Large intestine (tissue), 3 donors: ENCODE data around the gene FAM53A. TPM values are rescaled to one million over a fixed set of nuclear protein-coding genes. Genes with fewer than 3 reads are reported as not detected.
A peak's percentile ranks its signal among the peaks of the same experiment; 100 is the strongest.

Experiments used
- DNase-seq, 2 donors: peaks; one replicate each; pipeline versions ENCODE4 v3.0.0 to v3.0.0-alpha.2; 2013
- H3K27ac ChIP-seq: one replicate; pipeline ENCODE4 v1.5.1; 2013; ENCODE audit warnings: low read length
- H3K27me3 ChIP-seq: 2 replicates; pipeline ENCODE4 v1.6.1; 2013; ENCODE audit warnings: low read length; ENCODE audit not compliant: control insufficient read depth, insufficient read depth
- H3K36me3 ChIP-seq: 2 replicates; pipeline ENCODE4 v1.6.1; 2013; ENCODE audit warnings: low read length; ENCODE audit not compliant: control insufficient read depth, insufficient read depth
- H3K4me1 ChIP-seq: one replicate; pipeline ENCODE4 v1.6.1; 2013; ENCODE audit warnings: low read length; ENCODE audit not compliant: control insufficient read depth, insufficient read depth
- H3K4me3 ChIP-seq: one replicate; pipeline ENCODE4 v1.5.1; 2013; ENCODE audit warnings: low read length
- H3K9me3 ChIP-seq: one replicate; pipeline ENCODE4 v1.6.1; 2013; ENCODE audit warnings: mild to moderate bottlenecking, low read depth, low read length, moderate library complexity; ENCODE audit not compliant: control insufficient read depth
- WGBS: methylation state at CpG from one replicate; pipeline ENCODE4 v1.1.5; 2013; ENCODE audit warnings: low lambda C conversion rate; ENCODE audit not compliant: insufficient coverage; 5-methylcytosine and 5-hydroxymethylcytosine counted together
- polyA plus RNA-seq: library from polyadenylated mRNA; unstranded; fragments of 120-200 nt; gene quantifications from one replicate; pipeline ENCODE4 v1.2.1, GENCODE V29; 2013

Gene FAM53A
- polyA plus RNA-seq, 1 donor = 0.84 TPM

- H3K27ac ChIP-seq = no peak overlapping the region
- peaks cover 3% of the 10 kb centered on the region for H3K27me3 ChIP-seq
- H3K4me3 ChIP-seq = no peak overlapping the region
- peaks cover 27% of the 10 kb centered on the region for H3K4me1 ChIP-seq
- H3K9me3 ChIP-seq = no peaks in the 10 kb centered on the region
- DNase-seq = no peak
- no CpG with 5 or more reads among the region's 11 CpGs for WGBS
- H3K36me3 ChIP-seq = no peaks in the 10 kb centered on the region
Measured at GRCh38 chr4:1638873-1639272, 45.2 kb downstream of the FAM53A start.

GRCh38 chr4:1638272-1638598 is 45.9 kb downstream of the FAM53A start:
- Histone ChIP-seq H3K4me1 (peaks cover 27% of the 10 kb centered on the region), H3K27ac (no peak overlapping the region), H3K27me3 (peaks cover 4% of the 10 kb centered on the region), H3K9me3 (no peaks in the 10 kb centered on the region), H3K36me3 (no peaks in the 10 kb centered on the region), H3K4me3 (no peak overlapping the region)
- DNase-seq = no peak
- no CpG with 5 or more reads among the region's 10 CpGs for WGBS

GRCh38 chr4:1637580-1638271 is 46.4 kb downstream of the FAM53A start:
- no CpG with 5 or more reads among the region's 12 CpGs for WGBS
- no peak overlapping the region for H3K27ac ChIP-seq
- no peaks in the 10 kb centered on the region for H3K36me3 ChIP-seq
- no peaks in the 10 kb centered on the region for H3K9me3 ChIP-seq
- H3K4me3 ChIP-seq = no peak overlapping the region
- peaks cover 4% of the 10 kb centered on the region for H3K27me3 ChIP-seq
- no peak for DNase-seq
- peaks cover 27% of the 10 kb centered on the region for H3K4me1 ChIP-seq

GRCh38 chr4:1636490-1637211 is 47.5 kb downstream of the FAM53A start:
- WGBS = no CpG with 5 or more reads among the region's 30 CpGs
- H3K27ac ChIP-seq = no peak overlapping the region

GRCh38 chr4:1635464-1635863 is 48.6 kb downstream of the FAM53A start:
- 90% methylated on average over 2 of the region's 7 CpGs for WGBS
- DNase-seq = no peak
- H3K4me3 ChIP-seq = no peak overlapping the region
- H3K27ac ChIP-seq = no peak overlapping the region
- H3K27me3 ChIP-seq = peaks cover 4% of the 10 kb centered on the region
- H3K4me1 ChIP-seq = peaks cover 24% of the 10 kb centered on the region
- H3K9me3 ChIP-seq = no peaks in the 10 kb centered on the region
- no peaks in the 10 kb centered on the region for H3K36me3 ChIP-seq

More at GRCh38 chr4:1636490-1637211, 47.5 kb downstream of the FAM53A start:
- H3K4me3 ChIP-seq = no peak overlapping the region
- DNase-seq = no peak
- peaks cover 27% of the 10 kb centered on the region for H3K4me1 ChIP-seq
- H3K36me3 ChIP-seq = no peaks in the 10 kb centered on the region
- no peaks in the 10 kb centered on the region for H3K9me3 ChIP-seq
- peaks cover 4% of the 10 kb centered on the region for H3K27me3 ChIP-seq

- Histone ChIP-seq H3K27me3 (peaks cover 4% of the 10 kb centered on the region), H3K36me3 (no peaks in the 10 kb centered on the region), H3K27ac (no peak overlapping the region), H3K4me3 (no peak overlapping the region), H3K9me3 (no peaks in the 10 kb centered on the region), H3K4me1 (peaks cover 11% of the 10 kb centered on the region)
- WGBS = no CpG with 5 or more reads among the region's 7 CpGs
- DNase-seq = peak in 1 of 2 donors; percentile 23
Measured at GRCh38 chr4:1633993-1634392, 50.1 kb downstream of the FAM53A start.

- 82% methylated on average over 3 of the region's 32 CpGs for WGBS
- Histone ChIP-seq H3K27me3 (peaks cover 4% of the 10 kb centered on the region), H3K36me3 (no peaks in the 10 kb centered on the region), H3K27ac (no peak overlapping the region), H3K9me3 (no peaks in the 10 kb centered on the region), H3K4me3 (no peak overlapping the region), H3K4me1 (no peaks in the 10 kb centered on the region)
- DNase-seq = no peak
Measured at GRCh38 chr4:1632109-1633104, 51.7 kb downstream of the FAM53A start.

- DNase-seq = no peak
- Histone ChIP-seq H3K27me3 (peaks cover 4% of the 10 kb centered on the region), H3K4me3 (no peak overlapping the region), H3K36me3 (no peaks in the 10 kb centered on the region), H3K9me3 (no peaks in the 10 kb centered on the region), H3K27ac (no peak overlapping the region), H3K4me1 (no peaks in the 10 kb centered on the region)
- no CpG with 5 or more reads among the region's 9 CpGs for WGBS
Measured at GRCh38 chr4:1631136-1631535, 53.0 kb downstream of the FAM53A start.

- Histone ChIP-seq H3K27ac (no peak overlapping the region), H3K36me3 (no peaks in the 10 kb centered on the region), H3K27me3 (peaks cover 4% of the 10 kb centered on the region), H3K4me3 (no peak overlapping the region), H3K9me3 (no peaks in the 10 kb centered on the region), H3K4me1 (no peaks in the 10 kb centered on the region)
- DNase-seq = no peak
- no CpG with 5 or more reads among the region's 19 CpGs for WGBS
Measured at GRCh38 chr4:1630266-1630665, 53.8 kb downstream of the FAM53A start.

GRCh38 chr4:1629699-1630083 is 54.4 kb downstream of the FAM53A start:
- Histone ChIP-seq H3K4me1 (no peaks in the 10 kb centered on the region), H3K27ac (no peak overlapping the region), H3K9me3 (peaks cover 2% of the 10 kb centered on the region), H3K4me3 (no peak overlapping the region), H3K27me3 (peaks cover 4% of the 10 kb centered on the region), H3K36me3 (no peaks in the 10 kb centered on the region)
- no CpG with 5 or more reads among the region's 10 CpGs for WGBS
- DNase-seq = no peak
